Ramos (cell line): ENCODE results near the gene MKNK1.

Experiments used
- in situ Hi-C: fragments of 300-500 bp; cut with MboI; formaldehyde crosslinking; loops from one replicate; pipeline ENCODE4 v1.14.3; 2022; ENCODE audit warnings: low sequenced_read_pairs; ENCODE audit not compliant: unreplicated experiment

The MKNK1 gene

DNA sequence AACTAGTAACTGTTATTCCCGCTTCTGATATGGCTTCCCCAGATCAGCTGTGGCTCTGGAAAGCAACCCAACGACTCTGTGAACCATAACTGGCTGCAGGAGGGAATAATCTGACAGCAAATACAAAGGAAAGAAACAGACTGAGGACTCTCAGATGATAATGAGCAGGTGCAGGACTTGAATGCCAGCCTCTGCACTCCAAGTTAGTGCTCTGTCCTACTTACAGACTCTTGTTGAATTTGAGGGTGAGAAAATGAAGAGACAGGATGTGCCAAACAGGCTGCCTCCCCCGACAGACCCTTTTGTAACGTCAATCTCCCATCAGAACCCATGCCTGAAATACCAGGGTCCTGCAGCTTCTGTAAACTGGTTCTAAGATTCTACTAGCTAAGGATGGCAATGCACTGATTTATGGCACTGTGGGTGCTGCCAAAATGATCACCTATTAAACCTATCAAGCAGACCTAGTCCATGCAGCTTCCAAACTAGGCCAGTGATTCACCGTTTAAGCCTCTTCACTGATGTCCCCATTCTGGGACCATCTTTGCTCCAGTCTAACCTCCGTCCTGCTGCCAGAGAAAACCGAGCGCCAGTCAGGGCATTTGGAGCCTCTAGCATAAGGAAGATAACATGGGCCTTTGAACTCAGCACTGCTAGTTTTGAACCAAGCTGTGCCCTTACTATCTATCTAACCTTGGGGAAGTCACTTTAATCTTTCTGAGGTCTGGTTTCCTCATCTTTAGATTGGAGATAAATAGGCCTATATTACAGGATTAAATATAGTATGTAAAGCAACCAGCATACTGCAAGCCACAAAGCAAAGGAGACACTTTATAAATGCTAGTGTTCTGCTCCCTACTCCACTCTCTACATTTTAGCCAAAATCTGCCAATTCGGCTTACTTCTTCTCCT is 4.8 kb downstream of the MKNK1 start:
- in situ Hi-C loops, result no loop called here

DNA sequence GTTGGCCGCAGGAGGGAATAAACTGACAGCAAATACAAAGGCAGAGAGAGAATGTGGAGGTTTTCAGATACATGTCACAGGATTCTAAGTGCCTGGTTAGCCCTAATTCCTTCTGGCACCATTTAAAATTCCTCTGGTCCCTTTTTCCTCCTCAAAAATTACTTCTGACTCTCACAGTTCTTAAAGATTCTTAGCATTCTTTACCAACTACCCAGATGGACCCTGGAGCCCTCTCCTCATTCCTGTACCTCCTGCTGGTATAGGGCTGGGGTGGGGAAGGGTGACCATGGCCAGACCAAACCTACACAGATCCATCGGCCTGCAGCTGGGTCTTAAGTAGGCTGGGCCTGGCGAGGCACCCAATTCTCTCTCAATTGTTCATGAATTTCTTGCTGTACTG is 7.2 kb downstream of the MKNK1 start:
- in situ Hi-C loops, result no loop called here

DNA sequence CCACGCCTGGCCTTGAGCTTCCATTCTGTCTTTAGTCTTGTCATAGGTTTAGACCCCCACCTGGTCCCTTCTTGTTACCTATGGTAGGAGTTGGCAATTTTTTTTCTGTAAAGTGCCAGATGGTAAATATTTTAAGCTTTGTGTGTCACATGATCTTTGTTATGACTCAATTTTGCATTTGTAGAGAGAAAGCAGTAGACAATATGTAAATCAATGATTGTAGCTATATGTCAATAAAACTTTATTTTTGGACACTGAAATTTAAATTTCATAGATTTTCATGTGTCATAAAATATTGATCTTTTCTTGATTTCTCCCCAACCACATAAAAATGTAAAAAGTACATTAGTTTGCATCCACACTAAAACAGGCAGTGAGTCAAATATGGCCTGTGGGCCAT is 8.0 kb downstream of the MKNK1 start:
- in situ Hi-C loops, result no loop called here

DNA sequence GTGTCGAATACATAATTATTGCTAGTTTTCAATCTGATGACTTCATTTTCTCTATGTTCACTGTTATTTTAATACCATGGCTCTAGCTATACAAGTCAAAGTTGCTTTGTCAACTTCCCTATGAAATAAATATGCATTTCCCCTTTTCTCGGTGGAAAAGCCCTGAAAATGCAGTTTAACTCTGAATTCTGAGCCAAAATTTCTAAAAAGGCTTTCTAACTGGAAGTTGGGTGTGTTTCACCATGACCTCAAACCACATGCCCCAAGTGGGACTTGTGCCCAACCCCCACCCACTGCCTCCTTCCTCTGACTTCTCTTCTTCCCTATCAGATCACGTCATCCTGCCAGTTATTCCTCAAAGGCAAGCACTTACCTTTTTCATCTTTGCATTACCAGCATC is 8.9 kb downstream of the MKNK1 start:
- in situ Hi-C loops, result no loop called here

DNA sequence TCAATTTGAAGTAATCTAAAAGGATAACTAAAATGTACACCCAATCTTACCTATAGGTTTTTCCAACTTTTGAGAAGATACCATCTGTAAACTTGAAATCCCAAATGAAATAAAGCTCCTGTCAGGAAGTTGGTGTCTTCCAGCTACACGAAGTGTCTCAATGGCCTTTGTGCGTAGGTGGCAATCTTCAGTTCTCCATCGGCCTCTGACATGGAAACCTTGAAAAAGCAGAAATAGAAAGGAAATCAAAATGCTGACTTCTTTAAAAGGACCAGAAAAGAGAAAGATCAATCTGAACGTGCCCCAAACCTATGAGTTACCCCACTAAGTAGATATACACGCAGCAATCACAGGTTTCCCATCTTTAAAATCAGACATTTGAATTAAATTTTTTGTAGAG is 10.0 kb downstream of the MKNK1 start:
- in situ Hi-C loops, result no loop called here

DNA sequence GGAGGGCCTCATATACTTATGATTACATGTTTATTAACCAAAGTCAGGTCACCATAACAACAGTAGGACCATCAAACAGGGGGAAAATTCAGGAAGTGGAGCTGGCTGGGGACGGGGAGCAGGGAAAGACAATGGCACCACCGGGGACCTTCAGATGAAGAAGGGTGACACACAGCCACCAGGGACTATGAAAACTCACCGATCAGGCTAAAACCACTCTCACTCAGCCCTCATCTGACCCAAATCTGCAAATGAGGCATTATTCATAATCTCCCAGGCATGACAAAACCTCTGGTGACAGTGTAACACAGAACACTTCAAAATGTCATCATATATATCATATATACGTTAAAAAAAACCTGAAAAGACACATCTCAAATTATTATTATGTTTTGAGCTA is 11.2 kb downstream of the MKNK1 start:
- in situ Hi-C loops, result no loop called here

DNA sequence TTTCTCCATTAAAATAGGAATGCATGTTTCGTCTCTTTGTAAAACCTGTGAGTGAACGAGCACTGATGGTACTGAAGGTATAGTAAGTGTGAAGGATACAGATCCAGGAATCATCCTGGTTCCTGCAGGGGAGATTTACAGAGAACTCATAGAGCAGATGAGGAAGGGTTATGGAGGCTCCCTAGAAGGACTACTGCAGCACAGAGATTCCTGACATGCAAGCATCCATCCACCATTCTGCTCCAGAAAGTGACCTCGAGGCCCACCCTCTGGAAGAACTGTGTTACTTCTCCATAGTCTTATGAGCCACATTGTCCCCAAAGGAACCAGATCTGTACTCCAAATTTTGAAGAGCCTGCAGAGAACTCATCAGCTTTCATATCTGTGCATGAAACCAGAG is 14.5 kb downstream of the MKNK1 start:
- in situ Hi-C loops, result no loop called here

DNA sequence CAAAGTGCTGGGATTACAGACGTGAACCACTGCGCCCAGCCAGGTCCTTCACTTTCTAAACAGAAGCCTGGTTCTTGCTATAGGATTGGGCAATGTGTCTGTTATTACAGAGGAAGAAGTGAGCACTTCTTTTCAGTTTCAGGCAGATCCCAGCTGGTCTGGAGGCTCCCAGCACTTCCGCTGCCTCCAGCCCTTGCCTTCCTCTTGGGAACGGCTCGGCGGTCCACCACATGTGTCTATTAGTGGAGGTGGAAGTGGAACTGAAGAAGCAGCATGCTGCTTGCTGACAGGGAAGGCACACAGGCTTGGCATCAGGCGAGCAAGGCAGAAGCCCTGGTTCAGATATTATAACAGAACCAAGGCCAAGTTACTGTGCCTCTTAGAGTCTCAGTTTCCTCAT is 17.0 kb downstream of the MKNK1 start:
- in situ Hi-C loops, result no loop called here

DNA sequence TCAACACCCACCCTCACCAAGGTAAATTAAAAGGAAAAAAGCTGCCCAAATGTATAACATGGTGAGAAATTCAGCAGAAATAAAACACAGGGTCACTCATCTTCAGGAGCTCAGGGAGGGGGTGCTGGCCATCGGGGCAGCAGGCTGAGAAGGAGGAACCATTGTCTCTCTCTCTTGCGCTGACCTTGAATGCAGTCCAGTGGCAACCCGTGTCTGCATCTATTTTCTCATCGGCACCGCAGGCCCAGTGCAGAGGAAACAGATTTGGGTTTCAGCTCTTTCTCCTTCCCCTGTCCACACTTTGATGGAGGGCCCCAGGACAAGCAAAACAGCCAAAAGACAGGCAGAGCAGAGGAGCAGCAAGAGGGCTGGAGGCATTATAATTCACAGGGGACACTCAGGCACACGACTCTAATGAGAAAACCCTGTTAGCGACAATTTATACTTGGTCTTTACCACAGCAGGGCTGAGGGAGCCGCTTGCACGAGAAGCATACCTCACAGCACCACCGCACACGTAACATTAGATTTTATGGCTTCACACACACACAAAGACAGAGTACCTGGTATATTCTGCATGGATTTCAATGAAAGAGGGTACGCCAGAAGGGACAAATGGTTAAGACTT is 18.6 kb downstream of the MKNK1 start:
- in situ Hi-C loops, result no loop called here

DNA sequence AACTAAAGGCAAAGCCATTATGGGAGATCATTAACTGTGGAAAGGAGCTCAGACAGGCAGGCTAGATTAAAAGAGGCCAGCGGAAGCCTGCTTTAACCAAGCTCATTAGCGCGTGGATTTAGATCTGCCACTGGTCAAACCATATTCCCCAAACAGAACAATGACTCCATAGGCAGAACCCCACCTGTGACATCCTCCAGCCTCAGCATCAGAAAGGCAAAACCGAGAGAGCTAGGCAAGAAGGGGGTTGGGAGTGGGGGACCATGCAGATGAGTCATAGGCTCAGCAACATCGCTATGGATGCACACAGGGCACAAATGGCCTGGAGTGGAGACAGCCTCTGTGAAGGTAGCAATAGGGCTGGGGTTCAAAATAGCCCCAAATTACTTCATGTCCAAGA is 20.6 kb downstream of the MKNK1 start:
- in situ Hi-C loops, result no loop called here

DNA sequence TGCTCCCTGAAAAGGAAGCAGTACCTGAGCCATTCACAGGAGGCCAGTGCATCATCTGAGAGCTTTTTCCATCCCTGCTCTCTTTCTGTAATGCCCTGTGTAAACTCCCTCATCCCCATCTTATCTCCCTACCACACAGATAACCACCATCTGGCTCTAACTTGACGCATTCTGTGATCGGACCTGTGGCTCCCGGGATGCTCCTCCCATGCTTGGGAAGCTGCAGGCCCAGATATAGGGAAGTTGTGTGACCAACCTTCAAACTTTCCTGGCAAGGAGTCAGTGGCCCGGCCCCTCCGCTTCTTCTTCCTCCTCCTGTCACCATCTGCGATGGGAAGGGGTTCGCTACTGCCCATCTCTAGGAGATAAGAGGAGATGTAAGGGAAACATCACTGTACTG is 21.1 kb downstream of the MKNK1 start:
- in situ Hi-C loops, result no loop called here

DNA sequence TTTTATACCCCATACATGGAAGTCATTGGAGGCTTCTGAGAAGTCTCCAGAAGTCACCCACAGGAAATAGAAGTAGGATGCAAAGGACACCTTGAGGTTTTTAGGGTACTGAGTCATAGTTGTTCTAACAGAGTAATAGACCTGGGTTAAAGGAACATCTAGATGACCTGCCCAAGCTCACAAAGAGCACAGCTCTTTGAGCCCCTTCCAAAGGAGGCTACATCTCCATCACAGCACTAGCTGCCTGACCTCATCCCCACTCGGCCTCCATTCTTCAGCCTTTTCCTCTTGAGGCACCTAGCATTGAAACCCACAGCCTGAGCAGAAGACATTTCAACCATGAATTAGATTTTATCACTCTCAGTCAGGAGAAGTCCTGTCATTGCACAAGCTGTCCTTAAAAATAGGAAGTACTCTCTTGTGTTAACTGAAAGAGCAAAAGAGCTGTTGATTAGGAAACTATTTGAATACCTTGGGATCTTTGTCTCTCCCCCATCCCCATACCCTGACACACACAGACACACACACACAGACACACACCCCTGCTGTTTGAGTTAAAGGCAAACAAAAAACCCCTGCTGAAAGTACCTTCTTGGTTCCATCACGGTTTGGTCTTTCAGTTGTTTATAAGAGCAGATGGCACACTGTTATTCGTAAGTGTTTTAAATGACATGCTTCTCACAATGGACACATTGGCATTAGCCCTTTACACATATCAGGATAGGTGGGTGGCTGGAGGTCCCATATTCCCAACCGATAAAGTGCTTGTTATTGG is 22.2 kb downstream of the MKNK1 start:
- in situ Hi-C loops, result no loop called here

DNA sequence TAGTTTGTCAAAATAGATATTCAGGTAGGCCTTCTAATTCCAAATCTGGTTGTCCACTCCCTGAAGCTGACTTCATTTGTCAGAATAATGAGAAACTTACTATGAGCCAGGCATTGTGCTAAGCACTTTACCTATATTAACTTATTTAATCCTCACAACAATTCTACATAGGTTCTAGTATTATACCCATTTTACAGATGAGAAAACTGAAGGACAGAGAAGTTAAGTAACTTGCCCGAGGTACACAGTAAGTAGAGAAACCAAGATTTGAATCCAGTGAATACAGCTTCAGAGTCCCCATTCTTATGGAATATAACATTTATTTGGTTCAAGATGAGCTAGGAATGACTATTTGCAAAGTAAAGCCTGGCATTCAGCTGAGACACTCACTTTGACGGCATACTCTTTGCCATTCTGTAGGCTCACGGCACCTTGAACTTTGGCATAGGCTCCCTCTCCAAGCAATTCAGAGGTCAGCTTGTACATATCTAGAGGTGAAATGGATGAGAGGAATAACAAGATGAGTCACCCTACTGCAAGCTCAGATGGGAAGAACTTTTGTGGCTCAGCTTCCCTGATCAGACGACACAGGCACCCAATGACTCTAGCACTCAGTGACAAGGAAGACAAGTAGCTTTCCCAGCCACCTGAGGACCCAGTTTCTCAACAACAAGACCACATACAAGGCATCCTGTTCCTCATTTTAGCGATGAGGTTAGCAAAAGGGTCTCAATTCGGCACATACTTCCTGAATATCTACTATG is 23.7 kb downstream of the MKNK1 start:
- in situ Hi-C loops, result no loop called here

DNA sequence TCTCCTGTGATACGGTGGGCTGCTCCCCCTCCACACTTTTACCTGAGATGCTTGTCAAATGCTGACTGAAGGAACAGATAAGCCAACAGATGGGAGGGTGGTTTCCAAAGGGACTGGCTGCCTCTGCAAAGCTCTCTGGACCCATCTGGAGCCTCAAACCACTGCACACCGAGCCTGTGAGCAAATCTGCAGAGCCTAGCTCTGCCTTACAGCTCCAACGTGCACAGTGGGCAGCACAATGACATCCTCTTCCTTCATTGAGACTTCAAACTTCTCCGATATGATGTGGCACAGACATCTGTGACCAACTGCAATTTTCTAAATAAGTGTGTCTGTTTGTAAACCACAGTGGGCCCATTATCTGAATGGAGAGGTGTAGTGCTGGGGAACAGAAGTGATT is 26.4 kb downstream of the MKNK1 start:
- in situ Hi-C loops, result no loop called here

DNA sequence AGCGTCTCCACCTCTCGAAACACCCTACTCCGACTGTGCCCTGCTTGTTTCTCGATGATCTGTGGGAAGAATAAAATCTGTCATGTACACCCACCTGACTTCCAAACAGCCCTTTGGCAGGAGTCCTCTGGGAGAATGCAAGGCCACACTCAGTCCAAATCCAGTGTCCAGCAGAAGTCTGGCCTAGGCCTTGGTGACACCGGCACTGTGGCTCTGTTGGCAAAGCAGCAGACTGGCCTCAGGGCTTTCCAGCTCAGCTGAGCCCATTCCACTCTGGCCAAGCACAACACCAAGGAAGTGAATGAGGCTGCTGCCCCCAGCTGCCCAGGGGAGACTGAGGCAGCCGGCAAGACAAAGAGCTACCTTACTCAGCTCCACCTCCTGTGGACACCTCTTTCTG is 27.5 kb downstream of the MKNK1 start:
- in situ Hi-C loops, result no loop called here

DNA sequence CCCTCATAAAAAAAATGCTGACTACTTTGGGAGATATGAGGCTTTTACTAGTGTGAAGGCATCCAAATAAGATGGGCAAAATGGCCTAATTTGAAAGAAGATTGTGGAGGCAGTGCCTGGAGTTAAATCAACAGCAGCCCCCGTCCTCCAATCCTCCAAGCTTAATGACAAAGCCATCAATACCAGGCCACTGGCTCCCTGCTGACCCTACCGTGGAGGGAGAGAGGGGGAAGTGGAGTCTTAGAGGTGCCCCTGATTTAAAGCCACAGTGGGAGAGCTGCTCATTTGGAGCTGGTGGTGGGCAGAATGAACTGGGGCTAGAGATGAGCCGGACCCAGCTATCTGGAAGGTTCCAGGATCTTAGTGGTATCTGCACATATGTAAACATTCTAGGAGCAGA is 28.3 kb downstream of the MKNK1 start:
- in situ Hi-C loops, result no loop called here

DNA sequence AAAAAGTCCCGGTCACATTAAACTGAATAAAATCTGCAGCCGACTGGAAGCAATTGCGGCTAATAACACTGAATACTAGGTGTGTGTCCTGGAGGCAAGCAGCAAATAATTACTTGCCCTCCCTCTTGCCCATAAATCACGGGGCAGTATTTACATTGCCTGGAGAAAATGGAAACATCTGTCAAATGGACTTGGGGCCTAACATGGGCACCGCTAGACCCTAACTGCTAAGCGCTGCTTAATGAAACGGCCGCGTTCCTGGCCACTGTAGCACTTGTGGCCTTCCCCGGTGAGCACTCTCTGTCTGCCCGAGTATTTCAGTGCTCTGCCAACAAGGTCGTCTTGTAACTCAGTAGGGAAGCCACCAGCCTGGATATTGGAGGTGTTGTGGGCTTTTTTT is 28.8 kb downstream of the MKNK1 start:
- in situ Hi-C loops, result no loop called here

DNA sequence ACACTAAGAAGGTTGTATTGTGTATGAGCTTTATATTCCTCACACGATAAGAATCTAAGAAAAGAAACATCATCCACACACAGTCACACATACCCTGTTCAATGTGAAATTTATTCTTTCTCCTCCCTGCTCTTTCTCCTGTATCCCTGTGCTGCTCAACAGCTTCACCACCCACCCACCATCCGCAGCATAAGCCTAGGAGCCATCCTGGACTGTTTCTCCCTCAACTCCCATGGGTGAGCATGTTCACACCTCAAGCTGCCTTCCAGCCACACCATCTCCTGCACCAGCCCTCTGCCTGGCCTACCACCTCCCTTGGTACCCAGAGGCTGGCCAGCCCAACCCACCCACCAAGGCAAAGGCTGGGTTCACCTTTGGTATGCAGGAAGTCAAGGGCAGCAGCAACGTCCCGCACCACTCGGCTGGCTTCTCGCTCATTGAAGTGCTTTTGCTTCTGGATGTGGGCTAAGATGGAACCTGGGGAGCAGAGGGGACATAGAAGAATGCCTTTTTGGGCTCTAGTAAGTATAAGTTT is 32.3 kb downstream of the MKNK1 start:
- in situ Hi-C loops, result no loop called here

DNA sequence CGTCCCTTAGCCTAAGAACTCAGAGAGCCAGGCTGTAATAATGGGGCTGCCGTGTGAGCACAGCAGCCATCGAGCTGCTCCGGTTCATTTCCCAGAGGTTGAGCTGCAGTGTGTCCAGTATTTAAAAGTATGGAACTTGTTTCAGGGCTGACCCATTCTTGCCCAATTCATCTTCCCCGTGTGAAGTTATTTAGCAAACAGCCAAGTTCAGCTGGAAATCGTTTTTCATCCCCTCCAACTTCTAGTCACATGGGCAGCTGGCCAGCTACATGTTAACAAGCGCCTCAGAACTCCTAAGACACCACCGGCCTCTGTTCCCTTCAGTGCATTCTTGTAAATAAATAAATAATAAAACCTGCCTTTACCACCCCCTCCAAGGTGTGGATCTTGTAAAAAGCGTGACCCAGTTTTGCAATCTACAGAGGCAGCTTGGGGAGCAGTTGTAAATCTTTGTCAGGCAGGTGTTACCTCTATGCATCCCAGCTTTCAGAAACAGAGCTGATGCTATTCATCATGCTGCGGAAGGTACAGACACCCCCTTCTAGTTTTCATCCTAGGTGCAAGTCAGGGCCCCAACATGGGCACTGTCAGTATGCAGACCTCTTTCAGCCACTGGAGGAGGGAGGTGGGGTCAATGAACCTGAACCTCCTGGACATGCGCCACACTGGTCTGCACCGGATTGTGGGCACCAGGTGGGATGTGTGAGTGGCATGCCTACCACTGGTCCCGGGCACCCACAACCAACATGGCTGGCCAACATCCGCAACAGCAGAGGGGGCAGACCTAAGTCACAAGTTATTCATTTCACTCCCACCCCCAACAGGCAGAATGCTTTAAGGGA is 34.0 kb downstream of the MKNK1 start:
- in situ Hi-C loops, result no loop called here
